ENCODE measurements around the gene GNAS-AS1. TPM values are rescaled to one million over a fixed set of nuclear protein-coding genes. Genes with fewer than 3 reads are reported as not detected.

The GNAS-AS1 gene
- total and polyA plus RNA-seq, 2 donors (not counting 1 experiment from before 2014, with no cell fraction given) = 0.28 to 0.33 TPM

- TF ChIP-seq CTCF (conservative IDR thresholded peaks at IDR 0.05 in 1 of 2, IDR thresholded peaks at IDR 0.05 in 1 of 2; ENCODE audit: low read depth in 1 of 2, low read length in 2 of 2) (no peak), EZH2 (IDR thresholded peaks at IDR 0.05; ENCODE audit: low read length, missing control alignments) (no peak)
- DNase-seq (ENCODE audit: low read depth in 2 of 2) = no peak
- Histone ChIP-seq H3K9me3 (ENCODE audit: control insufficient read depth, insufficient read depth, low read depth, low read length) (no peaks in the 10 kb centered on the region), H4K20me1 (ENCODE audit: control insufficient read depth, extremely low read depth, insufficient read depth, low read length) (no peaks in the 10 kb centered on the region), H3K4me2 (ENCODE audit: extremely low read depth, insufficient read depth, low read length) (peak overlapping the region; percentile 46), H3K9ac (ENCODE audit: insufficient read depth, low read length) (no peak overlapping the region), H3K4me1 (ENCODE audit: control insufficient read depth, extremely low read depth, insufficient read depth, low read length) (peaks cover 18% of the 10 kb centered on the region), H3K36me3 (ENCODE audit: control insufficient read depth, insufficient read depth, low read length) (peaks cover 9% of the 10 kb centered on the region), H3K27ac (ENCODE audit: insufficient read depth, low read length) (no peak overlapping the region), H3K4me3 (replicated peaks in 1 of 4; ENCODE audit: control extremely low read depth in 1 of 4, insufficient read depth in 1 of 4, low read depth in 3 of 4, low read length in 4 of 4) (no peak overlapping the region), H2AFZ (ENCODE audit: low read length) (no peak overlapping the region), H3K79me2 (ENCODE audit: control insufficient read depth, insufficient read depth, low read length) (peaks cover 95% of the 10 kb centered on the region), H3K27me3 (ENCODE audit: control insufficient read depth, insufficient read depth, low read length) (no peaks in the 10 kb centered on the region)
Observed at GRCh38 chr20:58898629-58899408, 48.1 kb upstream of the GNAS-AS1 start.

GRCh38 chr20:58897488-58897887 is 46.8 kb upstream of the GNAS-AS1 start:
- TF ChIP-seq CTCF (conservative IDR thresholded peaks at IDR 0.05 in 1 of 2, IDR thresholded peaks at IDR 0.05 in 1 of 2; ENCODE audit: low read depth in 1 of 2, low read length in 2 of 2) (no peak), EZH2 (IDR thresholded peaks at IDR 0.05; ENCODE audit: low read length, missing control alignments) (no peak)
- H3K4me2 ChIP-seq (ENCODE audit: extremely low read depth, insufficient read depth, low read length) = peak overlapping the region; percentile 59
- no peaks in the 10 kb centered on the region for H3K9me3 ChIP-seq (ENCODE audit: control insufficient read depth, insufficient read depth, low read depth, low read length)
- no peak for DNase-seq (ENCODE audit: low read depth in 2 of 2)
- no peak overlapping the region for H2AFZ ChIP-seq (ENCODE audit: low read length)
- H3K27me3 ChIP-seq (ENCODE audit: control insufficient read depth, insufficient read depth, low read length) = no peaks in the 10 kb centered on the region
- no peaks in the 10 kb centered on the region for H4K20me1 ChIP-seq (ENCODE audit: control insufficient read depth, extremely low read depth, insufficient read depth, low read length)
- H3K4me3 ChIP-seq (replicated peaks in 1 of 4; ENCODE audit: control extremely low read depth in 1 of 4, insufficient read depth in 1 of 4, low read depth in 3 of 4, low read length in 4 of 4) = no peak overlapping the region
- no peak overlapping the region for H3K27ac ChIP-seq (ENCODE audit: insufficient read depth, low read length)
- H3K4me1 ChIP-seq (ENCODE audit: control insufficient read depth, extremely low read depth, insufficient read depth, low read length) = peaks cover 23% of the 10 kb centered on the region
- no peak overlapping the region for H3K9ac ChIP-seq (ENCODE audit: insufficient read depth, low read length)
- H3K36me3 ChIP-seq (ENCODE audit: control insufficient read depth, insufficient read depth, low read length) = peaks cover 4% of the 10 kb centered on the region
- H3K79me2 ChIP-seq (ENCODE audit: control insufficient read depth, insufficient read depth, low read length) = peaks cover 99% of the 10 kb centered on the region

- Histone ChIP-seq H2AFZ (ENCODE audit: low read length) (no peak overlapping the region), H3K27me3 (ENCODE audit: control insufficient read depth, insufficient read depth, low read length) (no peaks in the 10 kb centered on the region), H3K4me1 (ENCODE audit: control insufficient read depth, extremely low read depth, insufficient read depth, low read length) (peaks cover 23% of the 10 kb centered on the region), H3K9me3 (ENCODE audit: control insufficient read depth, insufficient read depth, low read depth, low read length) (no peaks in the 10 kb centered on the region), H3K4me2 (ENCODE audit: extremely low read depth, insufficient read depth, low read length) (peak overlapping the region; percentile 59), H3K4me3 (replicated peaks in 1 of 4; ENCODE audit: control extremely low read depth in 1 of 4, insufficient read depth in 1 of 4, low read depth in 3 of 4, low read length in 4 of 4) (no peak overlapping the region), H3K79me2 (ENCODE audit: control insufficient read depth, insufficient read depth, low read length) (peaks cover 99% of the 10 kb centered on the region), H4K20me1 (ENCODE audit: control insufficient read depth, extremely low read depth, insufficient read depth, low read length) (no peaks in the 10 kb centered on the region), H3K9ac (ENCODE audit: insufficient read depth, low read length) (no peak overlapping the region), H3K36me3 (ENCODE audit: control insufficient read depth, insufficient read depth, low read length) (peaks cover 4% of the 10 kb centered on the region), H3K27ac (ENCODE audit: insufficient read depth, low read length) (no peak overlapping the region)
- TF ChIP-seq CTCF (conservative IDR thresholded peaks at IDR 0.05 in 1 of 2, IDR thresholded peaks at IDR 0.05 in 1 of 2; ENCODE audit: low read depth in 1 of 2, low read length in 2 of 2) = no peak
- DNase-seq (ENCODE audit: low read depth in 2 of 2) = no peak
Observed at GRCh38 chr20:58896820-58897219, 46.1 kb upstream of the GNAS-AS1 start.
